ENCODE measurements around the gene CALML3.

GRCh38 chr10:5499493-5500140 is 25.1 kb upstream of the CALML3 start, which contains the start of gene CALML5:
- TF ChIP-seq EZH2 (IDR thresholded peaks at IDR 0.05) = no peak
- no peak for TF ChIP-seq CTCF (IDR thresholded peaks at IDR 0.05)
